ENCODE data around the gene JMY.

Gene JMY

GRCh38 chr5:79257314-79257713 is 21.4 kb downstream of the JMY start:
- peaks cover 0 to 3% of the 10 kb centered on the region in 2 experiments; a peak in 1 of 3 replicates for H3K36me3 ChIP-seq (ENCODE audit: control insufficient read depth in 2 of 2, insufficient read depth in 1 of 2, low read length in 2 of 2)
- H3K4me1 ChIP-seq (ENCODE audit: control insufficient read depth, insufficient read depth, low read length), result peaks cover 5% of the 10 kb centered on the region; the same call in 1 of the 2 replicates
- CTCF ChIA-PET, result interaction anchor here (0.6 to 1.7 kb wide), 8 partner anchors 10 to 233 kb away, joined by 3 to 7 read pairs (median 4); no protein-coding TSS in a partner anchor

DNA sequence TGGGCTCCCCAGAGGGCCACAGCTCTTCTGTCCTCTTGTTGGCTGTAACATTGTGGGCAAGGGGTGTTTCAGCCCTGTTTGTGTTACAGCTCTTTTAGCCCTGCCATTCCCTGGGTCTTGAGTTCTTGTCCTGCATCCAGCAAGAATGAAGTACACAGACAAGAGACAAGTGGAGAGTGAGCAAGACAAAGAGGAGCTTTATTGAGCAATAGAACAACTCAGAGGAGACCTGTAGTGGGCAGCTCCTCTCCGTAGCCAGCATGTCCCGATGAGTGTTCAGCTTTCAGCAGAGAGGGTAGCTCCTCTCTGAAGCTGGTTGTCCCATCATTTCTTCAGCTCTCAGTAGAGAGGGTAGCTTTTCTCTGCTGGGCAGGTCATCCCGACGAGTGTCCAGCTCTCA is 22.9 kb downstream of the JMY start:
- Histone ChIP-seq H3K4me3 (ENCODE audit: low read depth, low read length) (no peak overlapping the region), H3K4me1 (ENCODE audit: control insufficient read depth, insufficient read depth, low read length) (peaks cover 5% of the 10 kb centered on the region; the same call in 1 of the 2 replicates), H3K36me3 (ENCODE audit: control insufficient read depth in 2 of 2, insufficient read depth in 1 of 2, low read length in 2 of 2) (peaks cover 0 to 3% of the 10 kb centered on the region in 2 experiments; a peak in 1 of 3 replicates), H3K27ac (ENCODE audit: extremely low read depth, low read depth, low read length) (no peak overlapping the region), H3K9me3 (ENCODE audit: control insufficient read depth, insufficient read depth, low read depth, low read length) (no peaks in the 10 kb centered on the region)
- ChIA-PET POLR2A (no interaction called here), CTCF (interaction anchor here (0.6 to 1.5 kb wide), 3 partner anchors 205 to 923 kb away, joined by 3 to 4 read pairs (median 4); no protein-coding TSS in a partner anchor)
- TF ChIP-seq, protein P1, sequence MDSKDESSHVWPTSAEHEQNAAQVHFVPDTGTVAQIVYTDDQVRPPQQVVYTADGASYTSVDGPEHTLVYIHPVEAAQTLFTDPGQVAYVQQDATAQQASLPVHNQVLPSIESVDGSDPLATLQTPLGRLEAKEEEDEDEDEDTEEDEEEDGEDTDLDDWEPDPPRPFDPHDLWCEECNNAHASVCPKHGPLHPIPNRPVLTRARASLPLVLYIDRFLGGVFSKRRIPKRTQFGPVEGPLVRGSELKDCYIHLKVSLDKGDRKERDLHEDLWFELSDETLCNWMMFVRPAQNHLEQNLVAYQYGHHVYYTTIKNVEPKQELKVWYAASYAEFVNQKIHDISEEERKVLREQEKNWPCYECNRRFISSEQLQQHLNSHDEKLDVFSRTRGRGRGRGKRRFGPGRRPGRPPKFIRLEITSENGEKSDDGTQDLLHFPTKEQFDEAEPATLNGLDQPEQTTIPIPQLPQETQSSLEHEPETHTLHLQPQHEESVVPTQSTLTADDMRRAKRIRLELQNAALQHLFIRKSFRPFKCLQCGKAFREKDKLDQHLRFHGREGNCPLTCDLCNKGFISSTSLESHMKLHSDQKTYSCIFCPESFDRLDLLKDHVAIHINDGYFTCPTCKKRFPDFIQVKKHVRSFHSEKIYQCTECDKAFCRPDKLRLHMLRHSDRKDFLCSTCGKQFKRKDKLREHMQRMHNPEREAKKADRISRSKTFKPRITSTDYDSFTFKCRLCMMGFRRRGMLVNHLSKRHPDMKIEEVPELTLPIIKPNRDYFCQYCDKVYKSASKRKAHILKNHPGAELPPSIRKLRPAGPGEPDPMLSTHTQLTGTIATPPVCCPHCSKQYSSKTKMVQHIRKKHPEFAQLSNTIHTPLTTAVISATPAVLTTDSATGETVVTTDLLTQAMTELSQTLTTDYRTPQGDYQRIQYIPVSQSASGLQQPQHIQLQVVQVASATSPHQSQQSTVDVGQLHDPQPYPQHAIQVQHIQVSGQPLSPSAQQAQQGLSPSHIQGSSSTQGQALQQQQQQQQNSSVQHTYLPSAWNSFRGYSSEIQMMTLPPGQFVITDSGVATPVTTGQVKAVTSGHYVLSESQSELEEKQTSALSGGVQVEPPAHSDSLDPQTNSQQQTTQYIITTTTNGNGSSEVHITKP (tag by site-specific recombination; IDR thresholded peaks at IDR 0.05), result no peak
- TF ChIP-seq ZNF23 (tag by site-specific recombination; IDR thresholded peaks at IDR 0.05; ENCODE audit: borderline replicate concordance) (no peak), SP2 (tag by site-specific recombination; IDR thresholded peaks at IDR 0.05) (no peak), PRDM2 (tag by site-specific recombination; IDR thresholded peaks at IDR 0.05; ENCODE audit: borderline replicate concordance) (no peak)
- TF ChIP-seq, protein P2, sequence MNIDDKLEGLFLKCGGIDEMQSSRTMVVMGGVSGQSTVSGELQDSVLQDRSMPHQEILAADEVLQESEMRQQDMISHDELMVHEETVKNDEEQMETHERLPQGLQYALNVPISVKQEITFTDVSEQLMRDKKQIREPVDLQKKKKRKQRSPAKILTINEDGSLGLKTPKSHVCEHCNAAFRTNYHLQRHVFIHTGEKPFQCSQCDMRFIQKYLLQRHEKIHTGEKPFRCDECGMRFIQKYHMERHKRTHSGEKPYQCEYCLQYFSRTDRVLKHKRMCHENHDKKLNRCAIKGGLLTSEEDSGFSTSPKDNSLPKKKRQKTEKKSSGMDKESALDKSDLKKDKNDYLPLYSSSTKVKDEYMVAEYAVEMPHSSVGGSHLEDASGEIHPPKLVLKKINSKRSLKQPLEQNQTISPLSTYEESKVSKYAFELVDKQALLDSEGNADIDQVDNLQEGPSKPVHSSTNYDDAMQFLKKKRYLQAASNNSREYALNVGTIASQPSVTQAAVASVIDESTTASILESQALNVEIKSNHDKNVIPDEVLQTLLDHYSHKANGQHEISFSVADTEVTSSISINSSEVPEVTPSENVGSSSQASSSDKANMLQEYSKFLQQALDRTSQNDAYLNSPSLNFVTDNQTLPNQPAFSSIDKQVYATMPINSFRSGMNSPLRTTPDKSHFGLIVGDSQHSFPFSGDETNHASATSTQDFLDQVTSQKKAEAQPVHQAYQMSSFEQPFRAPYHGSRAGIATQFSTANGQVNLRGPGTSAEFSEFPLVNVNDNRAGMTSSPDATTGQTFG (tag by site-specific recombination; IDR thresholded peaks at IDR 0.05; ENCODE audit: borderline replicate concordance), result no peak

More at GRCh38 chr5:79257314-79257713, 21.4 kb downstream of the JMY start:
- Histone ChIP-seq H3K9me3 (ENCODE audit: control insufficient read depth, insufficient read depth, low read depth, low read length) (no peaks in the 10 kb centered on the region), H3K4me3 (ENCODE audit: low read depth, low read length) (no peak overlapping the region), H3K27ac (ENCODE audit: extremely low read depth, low read depth, low read length) (no peak overlapping the region)
- TF ChIP-seq ZNF341 (tag by site-specific recombination; IDR thresholded peaks at IDR 0.05; ENCODE audit: low read depth), result 0 out of 2 replicates have a peak, but pooled peaks have one; percentile 26
- TF ChIP-seq ZNF10 (tag by site-specific recombination; IDR thresholded peaks at IDR 0.05), result no peak
- POLR2A ChIA-PET, result no interaction called here

DNA sequence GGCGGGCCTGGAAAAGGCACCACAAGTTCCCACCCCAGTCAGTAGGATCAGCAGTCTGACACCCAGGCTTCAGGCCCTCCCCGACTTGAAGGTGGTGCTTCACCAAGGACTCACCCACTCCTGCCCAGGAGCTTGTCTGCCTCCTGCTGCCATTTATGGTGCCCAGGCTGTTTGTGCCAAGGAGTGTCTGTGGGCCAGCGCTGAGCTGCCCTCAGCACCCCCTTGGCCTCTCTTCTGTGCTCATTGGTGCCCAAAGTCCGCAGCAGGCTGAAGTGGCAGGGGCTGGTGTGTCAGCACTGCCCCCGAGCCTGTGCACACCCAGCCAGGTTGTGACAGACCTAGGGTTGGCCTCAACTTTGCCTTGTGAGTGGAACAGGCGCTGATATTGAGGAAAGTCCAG is 23.5 kb downstream of the JMY start:
- POLR2A ChIA-PET, result interaction anchor here (0.6 kb wide), 1 partner anchor 1039 kb away, joined by 3 read pairs; no protein-coding TSS in a partner anchor
- Histone ChIP-seq H3K4me3 (ENCODE audit: low read depth, low read length) (no peak overlapping the region), H3K9me3 (ENCODE audit: control insufficient read depth, insufficient read depth, low read depth, low read length) (no peaks in the 10 kb centered on the region), H3K4me1 (ENCODE audit: control insufficient read depth, insufficient read depth, low read length) (peaks cover 5% of the 10 kb centered on the region; the same call in 1 of the 2 replicates), H3K36me3 (ENCODE audit: control insufficient read depth in 2 of 2, insufficient read depth in 1 of 2, low read length in 2 of 2) (peaks cover 0 to 3% of the 10 kb centered on the region in 2 experiments; a peak in 1 of 3 replicates), H3K27ac (ENCODE audit: extremely low read depth, low read depth, low read length) (no peak overlapping the region)
- CTCF ChIA-PET, result interaction anchor here (0.9 kb wide), 1 partner anchor 235 kb away, joined by 3 read pairs; no protein-coding TSS in a partner anchor
- TF ChIP-seq ZNF223 (tag by site-specific recombination; IDR thresholded peaks at IDR 0.05), result no peak
- no peak for TF ChIP-seq ZNF146 (tag by site-specific recombination; IDR thresholded peaks at IDR 0.05)
- TF ChIP-seq BCL11B (tag by site-specific recombination; IDR thresholded peaks at IDR 0.05; ENCODE audit: low read depth), result no peak
- no peak for TF ChIP-seq ZNF514 (tag by site-specific recombination; IDR thresholded peaks at IDR 0.05)
- TF ChIP-seq ZNF366 (tag by site-specific recombination; conservative IDR thresholded peaks at IDR 0.05), result no peak
- no peak for TF ChIP-seq ZNF391 (tag by site-specific recombination; IDR thresholded peaks at IDR 0.05; ENCODE audit: borderline replicate concordance, low read depth)
- no peak for TF ChIP-seq KLF1 (tag by site-specific recombination; IDR thresholded peaks at IDR 0.05)
- no peak for TF ChIP-seq KLF17 (tag by site-specific recombination; IDR thresholded peaks at IDR 0.05)
